ENCODE data around the gene CCDC127.
A peak's percentile ranks its signal among the peaks of the same experiment; 100 is the strongest.
"Not testable (repeated sequence)": the region's sequence is repeated elsewhere in the genome, so short reads cannot be mapped to it uniquely, and the experiment has no call there.

CCDC127 gene, protein sequence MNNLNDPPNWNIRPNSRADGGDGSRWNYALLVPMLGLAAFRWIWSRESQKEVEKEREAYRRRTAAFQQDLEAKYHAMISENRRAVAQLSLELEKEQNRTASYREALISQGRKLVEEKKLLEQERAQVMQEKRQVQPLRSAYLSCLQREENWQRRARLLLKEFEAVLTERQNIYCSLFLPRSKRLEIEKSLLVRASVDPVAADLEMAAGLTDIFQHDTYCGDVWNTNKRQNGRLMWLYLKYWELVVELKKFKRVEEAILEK

DNA sequence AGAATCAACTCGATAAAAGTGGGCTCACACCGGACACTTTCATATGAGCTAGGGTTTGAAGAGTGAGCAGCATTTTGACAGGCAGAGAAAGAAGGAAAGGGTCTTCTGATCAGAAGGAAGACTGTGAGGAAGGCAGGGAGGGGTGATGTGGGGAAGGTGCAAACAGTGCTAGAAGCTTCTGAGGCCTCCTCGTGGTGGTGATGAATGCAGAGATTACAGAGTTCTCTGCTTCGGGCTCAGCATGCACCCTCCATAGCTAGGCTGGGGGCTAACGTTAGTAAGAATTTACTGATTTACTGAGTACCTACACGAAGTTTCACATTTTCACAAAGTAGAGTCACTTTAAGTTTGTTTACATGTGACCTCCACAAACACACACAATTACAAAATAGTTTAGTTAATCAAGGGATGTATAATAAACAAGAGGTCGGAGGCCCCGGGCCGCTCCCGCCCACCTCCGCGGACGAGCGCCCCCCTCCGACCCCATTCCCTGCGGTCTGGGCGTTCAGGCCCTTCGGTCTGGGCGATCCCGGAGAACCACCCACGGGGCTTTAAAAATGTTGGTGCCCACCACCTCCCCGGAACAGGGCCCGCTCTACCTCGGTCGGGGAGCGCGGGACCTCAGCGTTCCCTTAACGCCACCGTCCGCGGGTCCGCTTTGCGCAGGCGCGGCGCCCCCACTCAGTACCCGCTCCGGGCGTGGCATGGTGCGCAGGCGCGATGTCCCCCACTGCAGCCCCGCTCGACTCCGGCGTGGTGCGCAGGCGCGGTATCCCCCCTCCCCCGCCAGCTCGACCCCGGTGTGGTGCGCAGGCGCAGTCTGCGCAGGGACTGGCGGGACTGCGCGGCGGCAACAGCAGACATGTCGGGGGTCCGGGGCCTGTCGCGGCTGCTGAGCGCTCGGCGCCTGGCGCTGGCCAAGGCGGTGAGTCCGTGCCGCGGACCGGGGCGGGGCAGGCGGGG is at the start of gene CCDC127, which contains the start of gene SDHA:
TSS of gene CCDC127 (minus strand) at position 660 of the 963 bp plus-strand sequence. CDS start 1,304 bp downstream, outside the sequence.
TSS of gene SDHA (plus strand) at position 827 of the 963 bp plus-strand sequence. CDS start at position 863, 36 bp downstream.
- peak; percentile 83 for ATAC-seq

DNA sequence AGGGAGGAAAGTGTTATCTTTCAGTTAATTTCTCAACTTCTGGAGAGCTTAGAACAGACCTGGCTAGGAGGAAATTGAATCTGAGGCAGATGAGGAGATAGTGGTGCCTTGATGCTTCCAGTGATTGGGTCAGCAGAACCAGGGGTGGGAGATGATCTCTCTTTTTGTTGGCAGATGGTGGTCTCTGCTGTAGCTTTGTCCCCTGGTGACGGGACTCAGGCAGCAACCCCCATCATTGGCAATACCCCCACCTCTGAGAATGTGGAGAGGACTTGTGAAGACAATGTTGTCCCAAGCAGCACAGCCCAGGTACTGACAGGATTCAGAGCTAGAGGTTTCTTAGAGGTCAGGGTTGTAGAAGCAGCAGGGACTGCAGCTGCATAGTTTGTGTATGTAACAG is 49.8 kb upstream of the CCDC127 start:
- no peak for ATAC-seq
- TF ChIP-seq BACH2 (CRISPR knock-in tag; IDR thresholded peaks at IDR 0.05; ENCODE audit: borderline replicate concordance) = no peak
- no peak for TF ChIP-seq SNAI2 (CRISPR knock-in tag; IDR thresholded peaks at IDR 0.05)
- no peak for TF ChIP-seq RARB (CRISPR knock-in tag; IDR thresholded peaks at IDR 0.05)

DNA sequence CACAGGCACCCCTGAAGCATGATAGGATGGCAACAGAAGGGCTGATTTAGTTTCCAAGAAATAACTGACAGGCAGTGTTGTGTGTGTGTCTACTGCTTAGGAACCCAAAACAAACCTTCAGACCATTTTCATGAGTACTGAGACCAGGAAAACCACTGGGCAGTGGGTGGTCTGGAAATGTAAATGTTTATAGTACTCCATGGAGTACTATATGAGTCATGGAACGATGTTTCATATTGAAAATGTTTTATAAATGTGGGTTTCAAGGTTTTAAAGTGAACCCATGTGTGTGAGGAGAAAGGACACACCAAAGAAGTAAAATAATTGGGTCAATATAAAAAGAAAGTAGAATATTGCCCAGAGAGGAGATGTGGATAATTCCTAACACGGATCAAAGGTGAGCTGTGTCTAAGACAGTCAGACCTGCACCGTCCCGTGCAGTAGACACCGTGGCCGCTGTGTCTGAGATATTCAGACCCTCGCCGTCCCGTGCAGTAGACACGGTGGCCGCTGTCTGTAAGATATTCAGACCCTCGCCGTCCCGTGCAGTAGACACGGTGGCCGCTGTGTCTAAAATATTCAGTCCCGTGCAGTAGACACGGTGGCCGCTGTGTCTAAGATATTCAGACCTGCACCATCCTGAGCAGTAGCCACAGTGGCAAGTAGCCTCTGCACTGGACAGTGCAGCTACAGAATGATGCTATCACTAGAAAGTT is 48.5 kb upstream of the CCDC127 start:
- ATAC-seq = not testable (repeated sequence)

DNA sequence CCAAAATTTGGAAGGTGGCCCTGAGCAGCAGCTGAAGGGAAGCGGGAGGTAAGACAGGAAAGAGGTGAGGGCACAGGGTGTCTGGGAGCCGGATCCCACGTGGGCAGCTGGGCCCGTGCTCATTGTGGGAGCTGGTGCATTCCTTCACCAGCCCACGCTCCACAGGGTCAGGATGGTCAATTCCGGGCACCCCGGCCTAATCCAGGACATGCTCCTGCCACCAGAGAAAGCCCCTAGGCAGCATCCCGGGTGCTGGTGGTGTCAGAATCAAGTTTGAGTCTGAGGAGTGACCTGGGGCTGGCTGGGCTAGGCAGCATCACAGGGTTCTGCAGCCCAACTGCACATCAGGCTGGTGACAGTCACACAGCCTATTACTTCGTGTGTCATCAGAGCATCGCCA is 46.4 kb upstream of the CCDC127 start:
- TF ChIP-seq ZFP3 (CRISPR knock-in tag; IDR thresholded peaks at IDR 0.05) = no peak
- TF ChIP-seq GLIS3 (CRISPR knock-in tag; IDR thresholded peaks at IDR 0.05) = no peak
- TF ChIP-seq, protein P1, sequence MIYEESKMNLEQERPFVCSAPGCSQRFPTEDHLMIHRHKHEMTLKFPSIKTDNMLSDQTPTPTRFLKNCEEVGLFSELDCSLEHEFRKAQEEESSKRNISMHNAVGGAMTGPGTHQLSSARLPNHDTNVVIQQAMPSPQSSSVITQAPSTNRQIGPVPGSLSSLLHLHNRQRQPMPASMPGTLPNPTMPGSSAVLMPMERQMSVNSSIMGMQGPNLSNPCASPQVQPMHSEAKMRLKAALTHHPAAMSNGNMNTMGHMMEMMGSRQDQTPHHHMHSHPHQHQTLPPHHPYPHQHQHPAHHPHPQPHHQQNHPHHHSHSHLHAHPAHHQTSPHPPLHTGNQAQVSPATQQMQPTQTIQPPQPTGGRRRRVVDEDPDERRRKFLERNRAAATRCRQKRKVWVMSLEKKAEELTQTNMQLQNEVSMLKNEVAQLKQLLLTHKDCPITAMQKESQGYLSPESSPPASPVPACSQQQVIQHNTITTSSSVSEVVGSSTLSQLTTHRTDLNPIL (CRISPR knock-in tag; IDR thresholded peaks at IDR 0.05; ENCODE audit: low read depth) = no peak
- TF ChIP-seq OSR1 (CRISPR knock-in tag; IDR thresholded peaks at IDR 0.05) = no peak
- TF ChIP-seq ZNF70 (CRISPR knock-in tag; IDR thresholded peaks at IDR 0.05) = no peak
- no peak for TF ChIP-seq TCF4 (CRISPR knock-in tag; IDR thresholded peaks at IDR 0.05; ENCODE audit: borderline replicate concordance)
- no peak for ATAC-seq

DNA sequence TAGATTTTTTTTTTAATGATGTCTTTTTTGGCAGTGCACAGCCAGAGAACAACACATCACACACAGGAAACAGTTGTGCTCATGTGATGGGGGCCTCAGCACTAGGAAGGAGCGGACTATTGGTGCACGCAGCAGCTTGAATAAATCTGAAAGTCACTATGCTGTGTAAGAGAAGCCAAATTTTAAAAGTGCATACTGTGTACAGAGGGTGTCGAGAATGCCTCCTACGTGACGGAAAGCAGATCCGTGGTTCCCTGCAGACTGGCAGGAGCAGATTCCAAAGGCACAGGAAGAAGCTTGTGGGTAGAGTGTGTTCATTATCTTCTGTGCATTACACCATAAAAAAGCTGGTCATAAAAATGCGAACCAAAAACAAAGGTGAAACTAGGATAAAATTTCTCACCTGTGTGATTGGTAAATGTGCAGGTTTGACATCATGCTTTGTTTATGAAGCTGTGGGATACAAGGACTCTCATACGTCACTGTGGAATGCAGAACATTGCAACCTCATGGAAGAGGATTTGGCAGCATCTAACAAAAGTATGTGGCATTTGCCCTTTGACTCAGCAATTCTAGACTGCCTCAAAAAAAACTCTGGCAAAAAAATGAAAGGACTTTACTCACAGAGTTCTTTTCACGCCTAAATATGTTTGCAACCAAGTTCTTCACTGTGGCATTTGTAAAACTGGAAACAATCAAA is 45.5 kb upstream of the CCDC127 start:
- ATAC-seq = peak; percentile 87

DNA sequence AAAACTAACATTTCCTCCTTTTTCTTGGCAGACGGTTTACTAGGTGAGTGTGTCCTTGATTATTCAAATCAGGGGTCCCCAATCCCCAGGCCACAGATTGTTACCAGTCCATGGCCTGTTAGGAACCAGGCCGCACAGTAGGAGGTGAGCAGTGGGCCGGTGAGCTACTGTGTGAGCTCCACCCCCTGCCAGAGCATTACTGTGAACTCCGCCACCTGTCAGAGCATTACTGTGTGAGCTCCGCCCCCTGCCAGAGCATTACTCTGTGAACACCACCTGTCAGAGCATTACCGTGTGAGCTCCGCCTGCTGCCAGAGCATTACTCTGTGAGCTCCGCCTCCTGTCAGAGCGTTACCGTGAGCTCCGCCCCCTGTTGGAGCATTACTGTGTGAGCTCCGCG is 39.2 kb upstream of the CCDC127 start:
- TF ChIP-seq TCF4 (CRISPR knock-in tag; IDR thresholded peaks at IDR 0.05; ENCODE audit: borderline replicate concordance) (no peak), ZNF8 (CRISPR knock-in tag; IDR thresholded peaks at IDR 0.05) (no peak), CSDC2 (CRISPR knock-in tag; IDR thresholded peaks at IDR 0.05) (no peak), RARB (CRISPR knock-in tag; IDR thresholded peaks at IDR 0.05) (no peak), ZFP3 (CRISPR knock-in tag; IDR thresholded peaks at IDR 0.05) (no peak), PPARA (CRISPR knock-in tag; IDR thresholded peaks at IDR 0.05; ENCODE audit: borderline replicate concordance) (no peak), ISL1 (CRISPR knock-in tag; IDR thresholded peaks at IDR 0.05) (no peak)
- TF ChIP-seq, protein P2, sequence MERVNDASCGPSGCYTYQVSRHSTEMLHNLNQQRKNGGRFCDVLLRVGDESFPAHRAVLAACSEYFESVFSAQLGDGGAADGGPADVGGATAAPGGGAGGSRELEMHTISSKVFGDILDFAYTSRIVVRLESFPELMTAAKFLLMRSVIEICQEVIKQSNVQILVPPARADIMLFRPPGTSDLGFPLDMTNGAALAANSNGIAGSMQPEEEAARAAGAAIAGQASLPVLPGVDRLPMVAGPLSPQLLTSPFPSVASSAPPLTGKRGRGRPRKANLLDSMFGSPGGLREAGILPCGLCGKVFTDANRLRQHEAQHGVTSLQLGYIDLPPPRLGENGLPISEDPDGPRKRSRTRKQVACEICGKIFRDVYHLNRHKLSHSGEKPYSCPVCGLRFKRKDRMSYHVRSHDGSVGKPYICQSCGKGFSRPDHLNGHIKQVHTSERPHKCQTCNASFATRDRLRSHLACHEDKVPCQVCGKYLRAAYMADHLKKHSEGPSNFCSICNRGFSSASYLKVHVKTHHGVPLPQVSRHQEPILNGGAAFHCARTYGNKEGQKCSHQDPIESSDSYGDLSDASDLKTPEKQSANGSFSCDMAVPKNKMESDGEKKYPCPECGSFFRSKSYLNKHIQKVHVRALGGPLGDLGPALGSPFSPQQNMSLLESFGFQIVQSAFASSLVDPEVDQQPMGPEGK (CRISPR knock-in tag; IDR thresholded peaks at IDR 0.05; ENCODE audit: borderline replicate concordance) = no peak
- TF ChIP-seq, protein P3, sequence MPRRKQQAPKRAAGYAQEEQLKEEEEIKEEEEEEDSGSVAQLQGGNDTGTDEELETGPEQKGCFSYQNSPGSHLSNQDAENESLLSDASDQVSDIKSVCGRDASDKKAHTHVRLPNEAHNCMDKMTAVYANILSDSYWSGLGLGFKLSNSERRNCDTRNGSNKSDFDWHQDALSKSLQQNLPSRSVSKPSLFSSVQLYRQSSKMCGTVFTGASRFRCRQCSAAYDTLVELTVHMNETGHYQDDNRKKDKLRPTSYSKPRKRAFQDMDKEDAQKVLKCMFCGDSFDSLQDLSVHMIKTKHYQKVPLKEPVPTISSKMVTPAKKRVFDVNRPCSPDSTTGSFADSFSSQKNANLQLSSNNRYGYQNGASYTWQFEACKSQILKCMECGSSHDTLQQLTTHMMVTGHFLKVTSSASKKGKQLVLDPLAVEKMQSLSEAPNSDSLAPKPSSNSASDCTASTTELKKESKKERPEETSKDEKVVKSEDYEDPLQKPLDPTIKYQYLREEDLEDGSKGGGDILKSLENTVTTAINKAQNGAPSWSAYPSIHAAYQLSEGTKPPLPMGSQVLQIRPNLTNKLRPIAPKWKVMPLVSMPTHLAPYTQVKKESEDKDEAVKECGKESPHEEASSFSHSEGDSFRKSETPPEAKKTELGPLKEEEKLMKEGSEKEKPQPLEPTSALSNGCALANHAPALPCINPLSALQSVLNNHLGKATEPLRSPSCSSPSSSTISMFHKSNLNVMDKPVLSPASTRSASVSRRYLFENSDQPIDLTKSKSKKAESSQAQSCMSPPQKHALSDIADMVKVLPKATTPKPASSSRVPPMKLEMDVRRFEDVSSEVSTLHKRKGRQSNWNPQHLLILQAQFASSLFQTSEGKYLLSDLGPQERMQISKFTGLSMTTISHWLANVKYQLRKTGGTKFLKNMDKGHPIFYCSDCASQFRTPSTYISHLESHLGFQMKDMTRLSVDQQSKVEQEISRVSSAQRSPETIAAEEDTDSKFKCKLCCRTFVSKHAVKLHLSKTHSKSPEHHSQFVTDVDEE (CRISPR knock-in tag; IDR thresholded peaks at IDR 0.05) = no peak
- TF ChIP-seq, protein P4, sequence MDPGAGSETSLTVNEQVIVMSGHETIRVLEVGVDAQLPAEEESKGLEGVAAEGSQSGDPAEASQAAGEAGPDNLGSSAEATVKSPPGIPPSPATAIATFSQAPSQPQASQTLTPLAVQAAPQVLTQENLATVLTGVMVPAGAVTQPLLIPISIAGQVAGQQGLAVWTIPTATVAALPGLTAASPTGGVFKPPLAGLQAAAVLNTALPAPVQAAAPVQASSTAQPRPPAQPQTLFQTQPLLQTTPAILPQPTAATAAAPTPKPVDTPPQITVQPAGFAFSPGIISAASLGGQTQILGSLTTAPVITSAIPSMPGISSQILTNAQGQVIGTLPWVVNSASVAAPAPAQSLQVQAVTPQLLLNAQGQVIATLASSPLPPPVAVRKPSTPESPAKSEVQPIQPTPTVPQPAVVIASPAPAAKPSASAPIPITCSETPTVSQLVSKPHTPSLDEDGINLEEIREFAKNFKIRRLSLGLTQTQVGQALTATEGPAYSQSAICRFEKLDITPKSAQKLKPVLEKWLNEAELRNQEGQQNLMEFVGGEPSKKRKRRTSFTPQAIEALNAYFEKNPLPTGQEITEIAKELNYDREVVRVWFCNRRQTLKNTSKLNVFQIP (CRISPR knock-in tag; IDR thresholded peaks at IDR 0.05; ENCODE audit: borderline replicate concordance, low read depth) = no peak
- ATAC-seq = no peak

DNA sequence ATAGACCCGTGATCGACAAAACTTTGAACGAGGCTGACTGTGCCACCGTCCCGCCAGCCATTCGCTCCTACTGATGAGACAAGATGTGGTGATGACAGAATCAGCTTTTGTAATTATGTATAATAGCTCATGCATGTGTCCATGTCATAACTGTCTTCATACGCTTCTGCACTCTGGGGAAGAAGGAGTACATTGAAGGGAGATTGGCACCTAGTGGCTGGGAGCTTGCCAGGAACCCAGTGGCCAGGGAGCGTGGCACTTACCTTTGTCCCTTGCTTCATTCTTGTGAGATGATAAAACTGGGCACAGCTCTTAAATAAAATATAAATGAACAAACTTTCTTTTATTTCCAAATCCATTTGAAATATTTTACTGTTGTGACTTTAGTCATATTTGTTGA is 38.4 kb upstream of the CCDC127 start:
- not testable (repeated sequence) for ATAC-seq

DNA sequence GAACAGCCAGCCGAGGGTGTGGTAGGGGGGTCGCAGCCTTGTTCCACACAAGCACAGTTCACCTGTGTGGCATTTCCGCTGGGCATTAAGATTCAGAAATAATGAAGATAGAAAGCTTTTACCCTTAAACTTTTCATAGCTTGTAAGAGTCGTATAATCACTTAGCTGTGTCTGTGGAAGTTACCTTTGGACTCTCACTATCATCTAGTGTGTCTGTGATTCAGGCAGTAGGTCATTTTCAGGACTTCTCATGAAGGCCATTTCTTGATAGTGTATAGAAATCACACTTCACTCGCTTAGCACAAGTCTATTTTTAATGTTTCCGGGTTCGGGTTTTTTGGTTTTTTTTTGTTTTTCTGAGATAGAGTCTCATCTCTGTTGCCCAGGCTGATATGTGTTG is 37.2 kb upstream of the CCDC127 start:
- ATAC-seq = not testable (repeated sequence)

DNA sequence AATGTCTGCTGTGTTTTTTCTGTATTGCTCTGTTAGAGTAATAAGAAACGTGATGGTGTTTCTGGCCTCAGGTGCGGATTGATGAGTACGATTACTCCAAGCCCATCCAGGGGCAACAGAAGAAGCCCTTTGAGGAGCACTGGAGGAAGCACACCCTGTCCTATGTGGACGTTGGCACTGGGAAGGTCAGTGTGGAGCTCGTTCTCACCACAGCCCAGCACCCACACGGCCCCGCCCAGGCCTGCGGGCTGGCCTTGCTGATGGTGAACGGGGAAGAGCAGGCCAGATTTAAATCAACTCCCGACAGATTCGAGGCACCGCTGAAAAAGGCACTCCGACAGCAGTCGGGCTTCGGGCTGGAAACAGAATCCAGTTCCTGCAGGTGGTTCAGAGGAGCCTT is 36.4 kb upstream of the CCDC127 start:
- not testable (repeated sequence) for ATAC-seq
